OCI-LY7 (cell line): ENCODE data around the gene ZNF746. TPM values are rescaled to one million over a fixed set of nuclear protein-coding genes. Genes with fewer than 3 reads are reported as not detected.

ENCODE experiments used
- BruUV-seq: library from RNA; stranded (reverse); fragments of 400-500 nt; replicated peaks from 2 replicates; lab custom pipeline; 2021; lab: Mats Ljungman, UMichigan
- CTCF ChIA-PET: fragments of 300-600 bp; sonication (Branson Sonifier 250); formaldehyde crosslinking; loops from one replicate; lab custom pipeline; 2022; ENCODE audit warnings: antibody characterized with exemption; ENCODE audit not compliant: unreplicated experiment; lab: Charles Lee
- POLR2A ChIA-PET: fragments of 300-600 bp; sonication (Branson Sonifier 250); formaldehyde crosslinking; loops from one replicate; lab custom pipeline; 2022; ENCODE audit warnings: antibody characterized with exemption; lab: Charles Lee
- DNase-seq: peaks from one replicate; pipeline ENCODE4 v3.0.0-alpha.2; 2015; ENCODE audit warnings: low spot score
- H2AFZ ChIP-seq: fragments of 200-600 bp; sonication (generic), shearing (Covaris generic); 2 replicates; pipeline ENCODE4 v1.6.1; 2014; ENCODE audit warnings: mild to moderate bottlenecking, antibody characterized with exemption, low read length, moderate library complexity
- H3K27ac ChIP-seq: fragments of 200-600 bp; sonication (generic); 2 replicates; pipeline ENCODE4 v1.5.1; 2014; ENCODE audit warnings: mixed run types, low read depth, mild to moderate bottlenecking, moderate library complexity, low read length, inconsistent platforms; ENCODE audit not compliant: poor library complexity, severe bottlenecking
- H3K36me3 ChIP-seq: fragments of 200-600 bp; sonication (generic); 2 replicates; pipeline ENCODE4 v1.6.1; 2014; ENCODE audit warnings: mild to moderate bottlenecking, antibody characterized with exemption, low read length, moderate library complexity, mixed read lengths; ENCODE audit not compliant: insufficient read depth
- H3K4me1 ChIP-seq: fragments of 200-600 bp; sonication (generic); 2 replicates; pipeline ENCODE4 v1.5.1; 2014; ENCODE audit warnings: mild to moderate bottlenecking, low read length; ENCODE audit not compliant: insufficient read depth, poor library complexity, severe bottlenecking
- H3K4me2 ChIP-seq: fragments of 200-600 bp; sonication (generic); 2 replicates; pipeline ENCODE4 v1.6.1; 2014; ENCODE audit warnings: mild to moderate bottlenecking, low read length
- H3K4me3 ChIP-seq: fragments of 200-600 bp; sonication (generic); 2 replicates; pipeline ENCODE4 v1.5.1; 2014; ENCODE audit warnings: mild to moderate bottlenecking, low read depth, low read length; ENCODE audit not compliant: poor library complexity, severe bottlenecking
- H3K79me2 ChIP-seq: fragments of 200-600 bp; sonication (generic); 2 replicates; pipeline ENCODE4 v1.6.1; 2016; ENCODE audit warnings: low read depth, mild to moderate bottlenecking, low read length, moderate library complexity, mixed read lengths; ENCODE audit not compliant: insufficient read depth
- H3K9me2 ChIP-seq: fragments of 200-600 bp; sonication (generic); 2 replicates; pipeline ENCODE4 v1.6.1; 2016; ENCODE audit warnings: mild to moderate bottlenecking, low read length, mixed read lengths; ENCODE audit not compliant: insufficient read depth
- H3K9me3 ChIP-seq: fragments of 200-600 bp; sonication (generic); 2 replicates; pipeline ENCODE4 v1.6.1; 2014; ENCODE audit warnings: mild to moderate bottlenecking, mixed run types, low read length, mixed read lengths
- H4K20me1 ChIP-seq: fragments of 200-600 bp; sonication (generic); 2 replicates; pipeline ENCODE4 v1.6.1; 2014; ENCODE audit warnings: mild to moderate bottlenecking, antibody characterized with exemption, low read length, moderate library complexity, mixed read lengths; ENCODE audit not compliant: insufficient read depth
- EZH2phosphoT487 ChIP-seq: fragments of 200-600 bp; sonication (generic); IDR thresholded peaks from 2 replicates; pipeline ENCODE4 v1.6.1; 2018; ENCODE audit warnings: low read depth, borderline replicate concordance, mild to moderate bottlenecking, mixed run types, antibody characterized with exemption, low read length, moderate library complexity, mixed read lengths
- intact Hi-C: fragments of 100-400 bp; cut with micrococcal nuclease; formaldehyde crosslinking; loops from one replicate; pipeline ENCODE4 v1.10.0; 2022; ENCODE audit not compliant: unreplicated experiment
- total RNA-seq, 2 experiments: library from RNA; depleted of rRNA in 1 of 2; stranded (reverse); fragments of >200 nt in 1 of 2; shearing (Covaris generic) in 1 of 2; gene quantifications; 2 replicates each; pipeline ENCODE4 v1.2.3, GENCODE V29; 2014 to 2022
- TF ChIP-seq, protein P1 (sequence below): fragments of 200-600 bp; sonication (generic); conservative IDR thresholded peaks from 2 replicates; pipeline ENCODE4 v1.5.1; 2014; ENCODE audit warnings: mild to moderate bottlenecking, antibody characterized with exemption, low read length, moderate library complexity, mixed read lengths

Gene ZNF746
- total RNA-seq, 2 experiments from 2014 or later, result 14.8 to 18.9 TPM

DNA sequence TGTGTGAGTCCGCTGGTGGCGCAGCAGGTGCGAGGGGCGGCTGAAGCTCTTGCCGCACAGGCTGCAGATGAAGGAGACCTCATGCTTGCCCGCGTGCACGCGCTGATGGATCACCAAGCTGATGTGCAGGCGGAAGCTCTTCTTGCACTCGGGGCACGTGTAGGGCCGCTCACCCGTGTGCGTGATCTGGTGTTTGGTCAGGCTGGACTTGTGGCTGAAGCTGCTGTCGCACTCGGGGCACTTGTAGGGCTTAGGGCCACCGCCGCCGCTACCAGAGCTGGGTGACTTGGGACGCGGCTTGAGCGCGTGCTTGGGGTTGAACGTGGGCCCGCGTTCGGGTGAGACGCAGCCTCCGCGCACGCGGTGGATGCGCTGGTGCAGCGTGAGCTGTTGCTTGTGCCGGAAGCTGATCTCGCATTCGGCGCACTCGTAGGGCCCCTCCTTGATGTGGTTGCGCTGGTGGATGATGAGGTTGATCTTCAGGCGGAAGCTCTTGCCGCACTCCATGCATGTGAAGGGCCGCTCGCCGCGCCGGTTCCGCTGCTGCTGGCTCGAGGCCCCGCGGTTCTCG lies 65.4 kb downstream of the ZNF746 start:
- TF ChIP-seq, protein P1, sequence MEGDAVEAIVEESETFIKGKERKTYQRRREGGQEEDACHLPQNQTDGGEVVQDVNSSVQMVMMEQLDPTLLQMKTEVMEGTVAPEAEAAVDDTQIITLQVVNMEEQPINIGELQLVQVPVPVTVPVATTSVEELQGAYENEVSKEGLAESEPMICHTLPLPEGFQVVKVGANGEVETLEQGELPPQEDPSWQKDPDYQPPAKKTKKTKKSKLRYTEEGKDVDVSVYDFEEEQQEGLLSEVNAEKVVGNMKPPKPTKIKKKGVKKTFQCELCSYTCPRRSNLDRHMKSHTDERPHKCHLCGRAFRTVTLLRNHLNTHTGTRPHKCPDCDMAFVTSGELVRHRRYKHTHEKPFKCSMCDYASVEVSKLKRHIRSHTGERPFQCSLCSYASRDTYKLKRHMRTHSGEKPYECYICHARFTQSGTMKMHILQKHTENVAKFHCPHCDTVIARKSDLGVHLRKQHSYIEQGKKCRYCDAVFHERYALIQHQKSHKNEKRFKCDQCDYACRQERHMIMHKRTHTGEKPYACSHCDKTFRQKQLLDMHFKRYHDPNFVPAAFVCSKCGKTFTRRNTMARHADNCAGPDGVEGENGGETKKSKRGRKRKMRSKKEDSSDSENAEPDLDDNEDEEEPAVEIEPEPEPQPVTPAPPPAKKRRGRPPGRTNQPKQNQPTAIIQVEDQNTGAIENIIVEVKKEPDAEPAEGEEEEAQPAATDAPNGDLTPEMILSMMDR, result no peak
- no peak for TF ChIP-seq EZH2phosphoT487
- Histone ChIP-seq H3K79me2 (no peaks in the 10 kb centered on the region), H3K4me1 (no peaks in the 10 kb centered on the region), H4K20me1 (no peaks in the 10 kb centered on the region), H3K9me3 (no peaks in the 10 kb centered on the region), H2AFZ (no peak overlapping the region), H3K4me2 (no peak overlapping the region), H3K9me2 (no peaks in the 10 kb centered on the region), H3K4me3 (no peak overlapping the region), H3K27ac (no peak overlapping the region), H3K36me3 (peaks cover 33% of the 10 kb centered on the region)
- CTCF ChIA-PET, result interaction anchor here (0.5 kb wide), 1 partner anchor 194 kb away, joined by 6 read pairs; no protein-coding TSS in a partner anchor
- POLR2A ChIA-PET, result interaction anchor here (0.5 kb wide), 1 partner anchor 1714 kb away, joined by 3 read pairs; no protein-coding TSS in a partner anchor
- intact Hi-C loops, result no loop called here
- no peak for DNase-seq
- no TSS peak for BruUV-seq

DNA sequence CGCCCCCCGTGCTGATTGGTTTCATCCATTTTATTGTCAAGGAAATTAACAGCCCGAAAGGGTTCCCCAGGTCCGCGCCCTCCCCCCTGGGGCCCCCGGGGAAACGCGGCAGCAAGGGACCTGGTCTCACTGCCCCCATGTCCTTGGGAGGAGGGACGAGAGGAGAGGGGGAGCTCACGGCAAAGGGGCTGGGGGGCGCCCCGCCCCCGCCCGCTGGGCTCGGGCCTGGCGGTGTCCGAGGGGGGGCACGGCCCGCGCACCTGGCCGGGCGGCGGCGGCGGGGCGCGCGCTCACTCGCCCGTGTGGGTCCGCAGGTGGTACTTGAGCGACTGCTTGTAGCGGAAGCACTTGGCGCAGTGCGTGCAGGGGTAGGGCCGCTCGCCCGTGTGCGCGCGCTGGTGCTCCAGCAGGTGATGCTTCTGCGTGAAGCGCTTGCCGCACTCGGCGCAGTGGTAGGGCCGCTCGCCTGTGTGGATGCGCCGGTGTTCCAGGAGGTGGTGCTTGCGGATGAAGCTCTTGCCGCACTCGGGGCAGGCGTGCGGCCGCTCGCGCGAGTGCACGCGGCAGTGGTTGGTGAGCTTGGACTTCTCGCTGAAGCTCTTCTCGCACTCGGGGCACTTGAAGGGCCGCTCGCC lies 66.0 kb downstream of the ZNF746 start:
- ChIA-PET POLR2A (interaction anchor here (0.5 to 0.6 kb wide), 2 partner anchors 46 to 1713 kb away, joined by 3 to 4 read pairs; no protein-coding TSS in a partner anchor), CTCF (no interaction called here)
- no peak overlapping the region for H3K4me2 ChIP-seq
- no peaks in the 10 kb centered on the region for H3K79me2 ChIP-seq
- TF ChIP-seq, protein P1, result no peak
- no peak for TF ChIP-seq EZH2phosphoT487
- H3K4me3 ChIP-seq, result no peak overlapping the region
- no peaks in the 10 kb centered on the region for H3K4me1 ChIP-seq
- no peak for DNase-seq
- intact Hi-C loops, result no loop called here
- no peaks in the 10 kb centered on the region for H4K20me1 ChIP-seq
- no peaks in the 10 kb centered on the region for H3K9me2 ChIP-seq
- H3K9me3 ChIP-seq, result no peaks in the 10 kb centered on the region
- peaks cover 33% of the 10 kb centered on the region for H3K36me3 ChIP-seq
- no peak overlapping the region for H2AFZ ChIP-seq
- BruUV-seq, result no TSS peak
- no peak overlapping the region for H3K27ac ChIP-seq

DNA sequence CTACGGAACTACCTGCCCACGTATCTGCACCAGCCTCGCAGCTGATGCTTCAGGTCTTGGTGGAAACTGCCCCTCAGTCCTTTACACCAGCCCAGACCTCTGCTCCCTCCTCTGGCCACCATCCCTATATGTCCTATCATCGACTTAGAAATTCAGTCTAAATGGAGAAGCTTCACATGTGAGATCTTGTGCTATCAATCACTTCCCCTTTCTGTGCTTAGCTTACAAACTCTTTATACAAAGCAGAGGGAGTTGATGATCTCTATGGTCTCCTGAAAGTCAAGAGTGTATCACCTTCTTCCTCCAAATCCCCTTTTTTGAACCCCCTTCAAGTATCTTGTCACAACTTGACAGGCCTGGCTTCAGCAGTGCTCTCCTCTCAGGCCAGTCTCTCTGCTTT lies 67.4 kb downstream of the ZNF746 start:
- Histone ChIP-seq H3K27ac (no peak overlapping the region), H3K36me3 (peaks cover 31% of the 10 kb centered on the region), H3K9me2 (no peaks in the 10 kb centered on the region), H3K9me3 (no peaks in the 10 kb centered on the region), H3K79me2 (no peaks in the 10 kb centered on the region), H3K4me3 (no peak overlapping the region), H2AFZ (no peak overlapping the region), H4K20me1 (no peaks in the 10 kb centered on the region), H3K4me1 (no peaks in the 10 kb centered on the region), H3K4me2 (no peak overlapping the region)
- ChIA-PET CTCF (no interaction called here), POLR2A (interaction anchor here (0.6 to 1.3 kb wide), 4 partner anchors 8 to 1134 kb away, joined by 3 to 6 read pairs (median 4); no protein-coding TSS in a partner anchor)
- intact Hi-C loops, result no loop called here
- BruUV-seq, result no TSS peak
- no peak for TF ChIP-seq EZH2phosphoT487
- TF ChIP-seq, protein P1, result no peak
- no peak for DNase-seq
